Thoracic aorta (tissue), 2 donors: ENCODE results near the gene POLR1D. TPM values are rescaled to one million over a fixed set of nuclear protein-coding genes. Genes with fewer than 3 reads are reported as not detected.
"Not testable (repeated sequence)": the region's sequence is repeated elsewhere in the genome, so short reads cannot be mapped to it uniquely, and the experiment has no call there.

ENCODE experiments used
- ATAC-seq: fragments of 150-250 bp; one replicate; pipeline ENCODE4 v1.8.0; 2017; ENCODE audit warnings: low read depth; ENCODE audit not compliant: insufficient number of reproducible peaks, low FRiP score
- DNase-seq: peaks from one replicate; pipeline ENCODE4 v3.0.0-alpha.2; 2020; ENCODE audit warnings: low spot score
- H3K27ac ChIP-seq, 2 donors: fragments of 200-600 bp; sonication (generic); 1 replicate in 1 of 2; 2 replicates in 1 of 2; pipeline ENCODE4 v1.5.1; 2016; ENCODE audit warnings: mild to moderate bottlenecking in 2 of 2, moderate library complexity in 2 of 2
- H3K27me3 ChIP-seq: fragments of 200-600 bp; sonication (generic); replicated peaks from 2 replicates; pipeline ENCODE4 v1.6.0; 2016; ENCODE audit warnings: mild to moderate bottlenecking; ENCODE audit not compliant: insufficient read depth
- H3K36me3 ChIP-seq: fragments of 200-600 bp; sonication (generic); one replicate; pipeline ENCODE4 v1.5.1; 2016
- H3K4me1 ChIP-seq, 2 donors: fragments of 200-600 bp; sonication (generic); 1 replicate in 1 of 2; 2 replicates in 1 of 2; pipeline versions ENCODE4 v1.5.1 to v1.6.0; 2016; ENCODE audit warnings: low read depth in 2 of 2, mild to moderate bottlenecking in 1 of 2; ENCODE audit not compliant: control insufficient read depth in 1 of 2
- H3K4me3 ChIP-seq: fragments of 200-600 bp; sonication (generic); 2 replicates; pipeline ENCODE4 v1.5.1; 2016; ENCODE audit warnings: mild to moderate bottlenecking
- H3K9me3 ChIP-seq: fragments of 200-600 bp; sonication (generic); 2 replicates; pipeline ENCODE4 v1.5.1; 2016
- CTCF ChIP-seq: fragments of 200-600 bp; sonication (generic); IDR thresholded peaks from one replicate; pipeline ENCODE4 v1.5.1; 2019; ENCODE audit warnings: antibody characterized with exemption
- total RNA-seq, 2 donors: library from RNA; depleted of rRNA; stranded (reverse); fragments of >200 nt; gene quantifications; one replicate each; pipeline versions ENCODE4 v1.1.0 to v1.2.3, GENCODE V29; 2016

POLR1D gene
- total RNA-seq, 2 donors from 2014 or later, result 89.0 to 95.7 TPM

DNA sequence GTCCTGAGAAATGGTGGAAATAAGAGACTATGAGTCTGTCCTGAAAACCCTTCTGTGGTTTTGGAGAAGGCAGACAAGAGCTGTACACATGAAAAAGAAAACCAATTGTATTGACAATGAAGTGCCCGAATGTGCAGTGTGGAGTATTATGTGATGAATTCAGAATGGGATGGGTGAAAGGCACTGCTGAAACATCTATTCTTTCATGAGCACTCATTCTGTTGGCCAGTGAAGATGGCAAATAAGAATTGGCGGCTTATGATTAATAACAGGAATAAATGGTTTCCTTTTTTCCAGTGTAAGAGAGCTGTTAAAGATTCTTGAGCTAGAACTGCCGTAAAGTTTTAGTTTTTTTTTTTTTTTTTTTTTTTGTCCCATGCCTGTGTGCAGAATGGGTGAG, 5.7 kb downstream of the POLR1D start:
- no peak for TF ChIP-seq CTCF
- no peak for DNase-seq
- H3K9me3 ChIP-seq, result no peaks in the 10 kb centered on the region
- ATAC-seq, result no peak
- no peaks in the 10 kb centered on the region for H3K36me3 ChIP-seq
- no peaks in the 10 kb centered on the region for H3K27me3 ChIP-seq
- H3K27ac ChIP-seq, result no peak overlapping the region
- H3K4me3 ChIP-seq, result no peak overlapping the region
- peaks cover 4 to 7% of the 10 kb centered on the region in 2 donors for H3K4me1 ChIP-seq

- Histone ChIP-seq H3K27ac (no peak overlapping the region), H3K36me3 (no peaks in the 10 kb centered on the region), H3K9me3 (no peaks in the 10 kb centered on the region), H3K27me3 (no peaks in the 10 kb centered on the region), H3K4me3 (no peak overlapping the region), H3K4me1 (no peaks in the 10 kb centered on the region)
- DNase-seq, result no peak
- no peak for ATAC-seq
- TF ChIP-seq CTCF, result no peak
Observed at GRCh38 chr13:27628081-27628480, 6.4 kb downstream of the POLR1D start.

DNA sequence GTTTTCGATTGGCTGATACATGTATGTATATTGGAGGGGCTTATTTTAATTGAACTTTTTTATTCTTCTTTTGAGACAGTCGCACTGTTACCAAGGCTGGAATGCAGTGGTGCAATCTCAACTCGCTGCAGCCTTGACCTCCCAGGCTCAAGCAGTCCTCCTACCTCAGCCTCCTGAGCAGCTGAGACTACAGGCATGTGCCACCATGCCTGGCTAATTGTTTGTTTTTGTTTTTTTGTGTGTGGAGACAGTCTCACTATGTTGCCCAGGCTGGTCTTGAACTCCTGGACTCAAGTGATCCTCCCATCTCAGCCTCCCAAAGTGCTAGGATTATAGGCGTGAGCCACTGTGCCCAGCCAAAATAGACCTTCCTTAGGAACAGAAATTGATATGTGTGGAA, 7.1 kb downstream of the POLR1D start:
- H3K27ac ChIP-seq, H3K36me3 ChIP-seq, H3K27me3 ChIP-seq, DNase-seq, H3K4me1 ChIP-seq, H3K9me3 ChIP-seq, H3K4me3 ChIP-seq, ATAC-seq: not testable (repeated sequence)

GRCh38 chr13:27631156-27631555, 9.5 kb downstream of the POLR1D start:
- Histone ChIP-seq H3K27me3 (no peaks in the 10 kb centered on the region), H3K4me3 (no peak overlapping the region), H3K27ac (no peak overlapping the region), H3K4me1 (no peaks in the 10 kb centered on the region), H3K9me3 (no peaks in the 10 kb centered on the region), H3K36me3 (no peaks in the 10 kb centered on the region)
- ATAC-seq (no peak), DNase-seq (no peak)
- TF ChIP-seq CTCF, result no peak

DNA sequence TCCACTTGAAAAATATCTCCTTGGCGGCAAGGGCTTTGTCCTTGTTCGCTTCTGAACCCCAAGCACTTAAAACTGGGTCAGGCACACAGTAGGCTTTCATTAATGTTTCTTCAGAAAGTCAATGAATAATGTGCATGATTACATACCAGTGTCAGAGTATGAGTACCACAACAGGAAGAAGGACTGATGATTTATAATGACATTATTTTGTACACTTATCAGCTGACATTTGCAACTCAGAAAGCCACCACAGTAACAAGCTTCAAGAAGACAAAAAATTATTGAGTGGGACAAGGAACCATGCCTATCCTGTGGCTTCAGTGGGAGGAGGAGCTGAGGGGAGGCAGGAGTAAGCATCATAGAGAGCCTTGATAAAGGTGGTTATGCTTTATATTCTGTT, 10.0 kb downstream of the POLR1D start:
- DNase-seq (no peak), ATAC-seq (no peak)
- no peak overlapping the region for H3K27ac ChIP-seq
- H3K4me1 ChIP-seq, result no peaks in the 10 kb centered on the region
- no peak overlapping the region for H3K4me3 ChIP-seq
- H3K9me3 ChIP-seq, result no peaks in the 10 kb centered on the region
- no peaks in the 10 kb centered on the region for H3K36me3 ChIP-seq
- no peak for TF ChIP-seq CTCF
- no peaks in the 10 kb centered on the region for H3K27me3 ChIP-seq

GRCh38 chr13:27632214-27632613, 10.5 kb downstream of the POLR1D start:
- TF ChIP-seq CTCF, result no peak

More at GRCh38 chr13:27632214-27632613, 10.5 kb downstream of the POLR1D start:
- H3K9me3 ChIP-seq, result no peaks in the 10 kb centered on the region
- H3K4me1 ChIP-seq, result no peaks in the 10 kb centered on the region
- DNase-seq, result no peak
- no peaks in the 10 kb centered on the region for H3K36me3 ChIP-seq
- H3K4me3 ChIP-seq, result no peak overlapping the region
- H3K27ac ChIP-seq, result no peak overlapping the region
- no peak for ATAC-seq
- H3K27me3 ChIP-seq, result no peaks in the 10 kb centered on the region
